Osteocyte (in vitro differentiated cells): ENCODE measurements around the gene CMIP. TPM values are rescaled to one million over a fixed set of nuclear protein-coding genes. Genes with fewer than 3 reads are reported as not detected.
A peak's percentile ranks its signal among the peaks of the same experiment; 100 is the strongest.

ENCODE experiments used
- DNase-seq: peaks from one replicate; pipeline ENCODE4 v3.0.0; 2021; ENCODE audit warnings: mixed read lengths; ENCODE audit not compliant: unreplicated experiment; ENCODE audit errors: extremely low spot score
- H3K27ac Mint-ChIP-seq: one replicate; pipeline ENCODE4 v1.8.0; 2021; ENCODE audit warnings: mild to moderate bottlenecking, mixed read lengths; ENCODE audit not compliant: unreplicated experiment
- H3K27me3 Mint-ChIP-seq: one replicate; pipeline ENCODE4 v1.8.0; 2021; ENCODE audit warnings: mixed read lengths; ENCODE audit not compliant: unreplicated experiment
- H3K36me3 Mint-ChIP-seq: one replicate; pipeline ENCODE4 v1.8.0; 2021; ENCODE audit warnings: mixed read lengths; ENCODE audit not compliant: unreplicated experiment
- H3K4me1 Mint-ChIP-seq: one replicate; pipeline ENCODE4 v1.8.0; 2021; ENCODE audit warnings: mixed read lengths; ENCODE audit not compliant: unreplicated experiment
- H3K4me3 Mint-ChIP-seq: one replicate; pipeline ENCODE4 v1.8.0; 2021; ENCODE audit warnings: mild to moderate bottlenecking, moderate library complexity, mixed read lengths; ENCODE audit not compliant: unreplicated experiment
- H3K9me3 Mint-ChIP-seq: one replicate; pipeline ENCODE4 v1.8.0; 2021; ENCODE audit warnings: mixed read lengths; ENCODE audit not compliant: unreplicated experiment
- CTCF ChIP-seq: fragments of 200-600 bp; sonication (generic); IDR thresholded peaks from 2 replicates; pipeline ENCODE4 v1.5.0; 2021; ENCODE audit warnings: antibody characterized with exemption, mild to moderate bottlenecking, moderate library complexity
- total RNA-seq: library from RNA; stranded (reverse); gene quantifications from 2 replicates; pipeline ENCODE4 v1.2.1, GENCODE V29; 2021

The CMIP gene
- total RNA-seq, 1 donor from 2014 or later: 38.0 TPM

DNA sequence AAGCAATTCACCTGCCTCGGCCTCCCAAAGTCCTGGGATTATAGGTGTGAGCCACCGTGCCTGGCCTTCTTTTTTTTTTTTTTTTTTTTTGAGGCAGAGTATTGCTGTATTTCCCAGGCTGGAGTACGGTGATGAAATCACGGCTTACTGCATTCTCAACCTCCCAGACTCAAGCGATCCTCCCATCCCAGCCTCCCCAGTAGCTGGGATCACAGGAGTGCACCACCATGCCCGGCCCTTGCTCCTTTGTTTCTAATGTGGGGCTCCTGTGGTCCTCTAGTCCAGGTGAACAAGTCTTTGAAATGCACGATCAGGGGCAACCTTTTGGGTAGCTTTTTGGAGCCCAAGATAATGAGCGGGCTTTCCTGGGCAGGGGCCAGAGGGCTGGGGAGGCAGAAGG, 23.2 kb downstream of the CMIP start:
- no peak for DNase-seq
- H3K9me3 Mint-ChIP-seq: no peaks in the 10 kb centered on the region
- no peaks in the 10 kb centered on the region for H3K27me3 Mint-ChIP-seq
- no peak overlapping the region for H3K27ac Mint-ChIP-seq
- peaks cover 25% of the 10 kb centered on the region for H3K4me1 Mint-ChIP-seq
- TF ChIP-seq CTCF: no peak
- H3K4me3 Mint-ChIP-seq: no peak overlapping the region
- H3K36me3 Mint-ChIP-seq: no peaks in the 10 kb centered on the region

- Mint-ChIP-seq H3K27ac (no peak overlapping the region), H3K4me1 (peaks cover 31% of the 10 kb centered on the region), H3K27me3 (no peaks in the 10 kb centered on the region), H3K9me3 (no peaks in the 10 kb centered on the region), H3K36me3 (no peaks in the 10 kb centered on the region), H3K4me3 (no peak overlapping the region)
- TF ChIP-seq CTCF: no peak
- no peak for DNase-seq
Measured at GRCh38 chr16:81468269-81468902, 23.8 kb downstream of the CMIP start.

DNA sequence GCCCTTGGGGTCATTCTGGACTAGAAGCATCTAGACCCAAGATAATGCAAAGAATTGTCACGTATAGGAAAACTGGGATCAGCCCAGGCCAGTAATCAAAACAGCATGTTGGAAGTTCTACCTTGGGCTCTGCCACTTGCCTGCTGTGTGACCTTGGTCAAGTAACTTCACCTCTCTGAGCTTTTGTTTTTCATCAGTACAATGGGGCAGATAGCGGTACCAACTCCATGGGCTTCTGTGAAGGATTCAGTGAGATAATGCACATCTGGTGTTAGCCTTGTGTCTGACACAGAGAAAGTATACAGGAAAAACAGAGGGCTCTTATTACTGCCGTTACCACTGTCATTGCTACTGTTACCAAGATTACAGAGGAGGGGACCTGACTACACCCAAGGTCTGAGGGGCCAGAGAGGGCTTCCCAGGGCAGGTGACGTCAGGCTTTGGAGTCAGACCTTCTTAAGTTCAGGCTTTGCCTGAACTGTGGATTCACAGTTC, 24.6 kb downstream of the CMIP start:
- Mint-ChIP-seq H3K9me3 (no peaks in the 10 kb centered on the region), H3K4me1 (peaks cover 40% of the 10 kb centered on the region), H3K27ac (no peak overlapping the region), H3K4me3 (no peak overlapping the region), H3K36me3 (no peaks in the 10 kb centered on the region), H3K27me3 (no peaks in the 10 kb centered on the region)
- DNase-seq: no peak
- TF ChIP-seq CTCF: no peak

GRCh38 chr16:81469710-81470535, 25.3 kb downstream of the CMIP start:
- Mint-ChIP-seq H3K27me3 (no peaks in the 10 kb centered on the region), H3K36me3 (no peaks in the 10 kb centered on the region), H3K4me3 (no peak overlapping the region), H3K9me3 (no peaks in the 10 kb centered on the region), H3K27ac (peak overlapping the region; percentile 12), H3K4me1 (peaks cover 44% of the 10 kb centered on the region)
- TF ChIP-seq CTCF: no peak
- no peak for DNase-seq
